Activated effector memory CD4-positive, alpha-beta T cell treated with Interleukin-2 at 50 U/mL for 16 hours (primary cell): Measurements from ENCODE around the gene RESF1.
"Not testable (repeated sequence)": the region's sequence is repeated elsewhere in the genome, so short reads cannot be mapped to it uniquely, and the experiment has no call there.

Experiments used
- DNase-seq: peaks from one replicate; pipeline ENCODE4 v3.0.0-alpha.2; 2020

RESF1 gene

DNA sequence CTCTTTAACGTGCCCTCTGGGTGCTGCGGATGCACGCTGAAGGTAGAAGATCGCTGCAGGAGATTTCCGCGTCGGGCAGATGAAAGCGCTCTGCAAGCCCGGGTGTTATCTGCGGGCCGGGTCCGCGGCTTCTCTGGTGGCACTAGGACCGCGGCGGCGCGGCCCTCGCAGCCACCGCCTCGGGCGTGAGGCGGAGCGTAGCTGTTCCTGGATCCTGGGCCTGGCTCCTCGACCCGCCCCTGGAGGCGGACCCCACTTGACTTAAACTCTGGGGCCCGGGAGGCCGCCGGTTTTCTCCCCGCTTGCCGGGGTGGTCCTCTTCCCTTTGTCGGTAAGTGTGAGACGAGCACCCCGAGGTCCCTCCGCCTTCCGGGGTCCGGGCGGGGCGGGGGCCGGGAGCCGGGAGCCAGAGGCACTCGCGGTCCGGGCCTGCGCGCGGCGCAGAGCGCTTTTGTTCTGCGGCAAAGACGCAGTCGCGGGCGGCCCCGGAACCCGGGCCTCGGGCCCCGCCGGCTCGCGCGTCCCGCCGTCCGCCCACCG is at the start of gene RESF1:
Gene RESF1, plus strand, starts transcription at position 255 of the 540 bp plus-strand sequence. CDS start 21,541 bp downstream, outside the sequence.
- DNase-seq, result peak; percentile 84

DNA sequence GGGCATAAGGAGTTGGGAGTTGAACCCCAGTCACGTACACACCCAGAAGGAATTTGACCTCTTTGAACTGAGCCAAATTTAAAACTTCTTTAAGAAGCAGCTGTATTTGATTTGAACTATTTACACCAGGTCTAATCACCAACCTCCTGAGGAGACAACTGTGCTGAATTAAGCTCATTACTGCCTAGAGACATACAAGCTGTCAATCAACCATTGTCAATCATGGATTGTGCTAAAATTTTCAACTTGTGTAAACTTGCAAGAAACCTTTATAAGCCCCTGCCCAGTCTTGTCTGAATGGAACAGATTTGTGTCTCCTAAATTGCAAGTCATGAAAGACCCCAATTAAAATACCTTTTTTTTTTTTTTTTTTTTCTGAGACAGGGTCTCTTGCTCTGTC is 44.3 kb upstream of the RESF1 start:
- DNase-seq, result no peak

- DNase-seq, result no peak
Measured at GRCh38 chr12:31915446-31915845, 43.8 kb upstream of the RESF1 start.

- no peak for DNase-seq
Measured at GRCh38 chr12:31922341-31923062, 36.7 kb upstream of the RESF1 start.

GRCh38 chr12:31923063-31923412 is 36.2 kb upstream of the RESF1 start:
- DNase-seq, result no peak

GRCh38 chr12:31928246-31929026 is 30.8 kb upstream of the RESF1 start:
- peak; percentile 30 for DNase-seq

DNA sequence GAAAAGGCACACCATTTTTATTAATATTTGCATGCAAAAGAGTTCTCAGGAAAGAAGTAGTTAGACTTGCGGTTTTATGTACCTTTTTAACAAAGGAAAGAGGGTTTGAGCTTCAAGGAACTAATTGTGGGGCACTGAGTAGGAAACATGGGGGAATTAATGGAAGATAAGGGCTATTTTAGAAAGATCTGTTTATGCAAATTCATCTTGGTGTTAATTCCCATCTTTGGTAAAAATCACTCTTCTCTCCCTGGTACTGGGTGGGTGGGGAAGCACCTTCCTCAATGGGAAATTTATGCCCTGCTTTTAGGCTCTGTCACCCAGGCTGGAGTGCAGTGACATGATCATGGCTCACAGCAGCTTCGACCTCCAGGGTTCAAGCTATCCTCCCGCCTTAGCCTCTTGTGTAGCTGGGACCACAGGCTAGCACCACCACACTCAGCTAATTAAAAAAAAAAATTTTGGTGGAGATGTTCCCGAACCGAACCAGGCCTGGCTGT is 30.1 kb upstream of the RESF1 start:
- DNase-seq, result no peak

DNA sequence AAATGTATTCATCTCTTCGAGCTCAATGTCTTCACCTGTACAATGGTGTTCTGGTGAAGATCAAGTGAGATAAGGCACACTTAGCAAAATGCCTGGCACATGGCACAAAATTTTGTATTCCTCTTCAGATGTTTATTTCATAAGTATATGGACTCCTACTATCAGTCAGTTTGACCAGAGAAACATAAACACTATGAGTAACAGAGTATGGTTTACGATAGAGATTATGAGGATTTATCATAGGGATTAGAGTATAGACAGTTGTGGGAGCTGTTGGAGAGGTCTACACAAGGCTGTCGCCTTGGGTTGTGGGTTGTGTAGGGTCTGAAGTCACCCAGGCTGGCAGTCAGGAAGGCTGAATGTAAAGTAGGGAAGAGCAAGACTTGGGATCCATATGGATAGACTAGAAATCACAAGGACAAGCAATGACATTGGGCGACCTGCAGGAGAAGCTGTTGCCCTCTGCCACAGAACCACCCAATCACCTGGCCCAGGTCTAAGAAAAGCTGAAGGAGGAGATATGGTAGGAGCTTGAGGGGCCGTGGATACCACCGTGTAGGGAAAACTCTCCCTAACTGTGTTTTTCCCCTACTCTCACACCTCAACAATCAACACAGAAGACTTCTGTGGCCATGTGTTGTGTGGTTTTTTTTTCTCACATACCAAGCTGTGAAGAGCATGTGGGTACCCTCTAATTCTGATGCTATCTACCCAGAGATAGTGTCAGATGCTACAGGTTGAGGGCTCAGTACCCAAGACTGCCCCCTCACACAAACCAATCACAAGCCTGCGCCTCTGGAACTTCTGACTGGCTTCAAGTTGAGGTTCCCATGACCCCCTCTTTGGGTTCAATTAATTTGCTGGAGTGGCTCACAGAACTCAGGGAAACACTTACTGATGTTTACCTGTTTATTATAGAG is 27.2 kb upstream of the RESF1 start:
- no peak for DNase-seq

DNA sequence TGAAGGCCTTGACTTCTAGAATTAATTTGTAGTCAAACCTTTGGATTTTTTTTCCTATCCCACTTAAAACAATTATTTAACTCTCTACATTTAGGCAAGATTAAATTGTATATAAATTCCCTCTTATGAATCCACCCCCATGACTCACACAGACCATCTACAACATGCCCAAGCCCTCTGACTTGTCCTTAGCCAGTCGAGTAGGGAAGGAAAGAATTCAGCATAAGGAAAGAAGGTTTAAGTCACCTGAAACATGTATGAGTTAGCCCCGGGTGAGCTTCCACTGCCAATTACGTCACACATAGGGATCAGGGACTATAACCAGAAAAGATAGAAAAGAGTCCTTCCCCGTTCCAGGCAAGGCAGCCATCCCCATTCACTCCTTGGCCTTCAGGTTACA is 14.9 kb upstream of the RESF1 start:
- no peak for DNase-seq

- DNase-seq, result no peak
Measured at GRCh38 chr12:31947971-31948370, 11.2 kb upstream of the RESF1 start.

DNA sequence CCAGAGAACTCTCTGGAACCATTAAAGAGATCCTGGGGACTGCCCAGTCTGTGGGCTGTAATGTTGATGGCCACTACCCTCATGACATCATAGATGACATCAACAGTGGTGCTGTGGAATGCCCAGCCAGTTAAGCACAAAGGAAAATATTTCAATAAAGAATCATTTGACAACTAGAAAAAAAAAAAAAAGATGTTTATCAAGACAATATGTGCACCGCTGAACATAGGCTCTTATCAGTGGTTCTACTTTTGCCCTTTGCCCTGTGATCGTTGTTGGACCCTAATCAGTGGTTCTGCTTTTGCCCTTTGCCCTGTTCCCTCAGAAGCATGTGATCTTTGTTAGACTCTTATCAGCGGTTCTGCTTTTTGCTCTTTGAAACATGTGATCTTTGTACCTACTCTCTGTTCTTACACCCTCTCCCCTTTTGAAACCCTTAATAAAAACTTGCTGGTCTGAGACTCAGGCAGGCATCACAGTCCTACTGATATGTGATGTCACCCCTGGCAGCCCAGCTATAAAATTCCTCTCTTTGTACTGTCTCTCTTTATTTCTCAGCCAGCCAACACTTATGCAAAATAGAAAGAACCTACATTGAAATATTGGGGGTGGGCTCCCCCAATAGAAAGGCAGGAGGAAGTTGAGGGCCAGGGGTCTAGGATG is 10.4 kb upstream of the RESF1 start:
- DNase-seq, result not testable (repeated sequence)

GRCh38 chr12:31950088-31950487 is 9.1 kb upstream of the RESF1 start:
- no peak for DNase-seq

GRCh38 chr12:31950492-31950891 is 8.7 kb upstream of the RESF1 start:
- DNase-seq, result no peak

DNA sequence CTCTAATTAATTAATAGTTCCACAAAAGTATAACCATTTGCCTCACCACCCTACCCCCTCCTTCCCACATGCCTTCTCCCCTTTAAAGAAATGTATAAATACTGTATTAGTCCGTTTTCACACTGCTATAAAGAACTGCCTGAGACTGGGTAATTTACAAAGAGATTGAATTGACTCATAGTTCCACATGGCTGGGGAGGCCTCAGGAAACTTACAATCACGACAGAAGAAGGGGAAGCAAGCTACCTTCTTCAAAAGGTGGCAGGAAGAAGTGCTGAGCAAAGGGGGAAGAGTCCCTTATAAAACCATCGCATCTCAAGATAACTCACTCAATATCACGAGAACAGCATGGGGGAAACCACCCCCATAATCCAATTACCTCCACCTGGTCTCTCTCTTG is 8.2 kb upstream of the RESF1 start:
- no peak for DNase-seq

GRCh38 chr12:31951939-31952338 is 7.3 kb upstream of the RESF1 start:
- no peak for DNase-seq

GRCh38 chr12:31952418-31952817 is 6.8 kb upstream of the RESF1 start:
- DNase-seq, result no peak

DNA sequence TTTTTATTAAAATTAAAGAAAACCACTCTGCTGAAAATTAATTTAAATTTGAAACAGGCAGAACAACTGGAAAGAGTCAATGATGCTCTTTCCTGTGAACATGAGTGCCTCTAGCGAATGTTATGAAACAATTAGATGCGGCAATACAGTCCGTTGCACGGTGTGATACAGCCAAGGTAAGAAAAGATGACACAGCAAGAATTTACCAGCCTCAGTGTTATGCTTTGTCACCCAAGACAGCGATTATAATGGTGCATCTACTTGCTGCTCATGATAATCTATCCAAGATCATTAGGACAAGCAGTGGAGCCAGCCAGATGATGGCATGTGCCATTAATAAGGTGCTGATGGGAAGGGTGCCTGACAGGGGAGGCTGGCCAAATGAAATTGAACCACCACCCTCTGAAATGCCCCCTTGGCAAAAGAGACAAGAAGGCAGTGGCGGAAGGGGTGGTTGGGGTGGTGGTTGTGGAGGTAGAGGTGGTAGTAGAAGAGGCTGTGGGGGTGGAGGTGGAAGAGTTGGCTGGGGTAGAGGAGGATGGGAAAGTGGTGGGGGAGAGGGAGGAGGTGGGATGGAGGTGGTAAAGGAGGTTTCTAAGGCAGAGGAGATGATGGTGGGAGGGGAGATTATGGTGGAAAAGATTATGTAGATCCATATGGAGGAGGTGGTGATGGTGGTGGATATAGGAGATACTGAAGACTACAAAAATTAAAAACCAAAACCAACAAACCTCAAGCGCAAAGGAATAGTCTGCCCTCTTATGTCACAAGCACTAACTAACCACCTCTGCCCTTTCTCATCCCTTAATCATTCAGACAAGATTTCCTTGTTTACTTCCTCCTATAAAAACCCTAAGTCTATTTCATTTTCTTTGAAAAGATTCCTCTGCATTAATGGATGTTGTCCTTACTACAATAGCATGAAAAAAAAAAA is 4.0 kb upstream of the RESF1 start:
- DNase-seq, result no peak

- DNase-seq, result no peak
Measured at GRCh38 chr12:31958569-31959160, 550 bp upstream of the RESF1 start.

DNA sequence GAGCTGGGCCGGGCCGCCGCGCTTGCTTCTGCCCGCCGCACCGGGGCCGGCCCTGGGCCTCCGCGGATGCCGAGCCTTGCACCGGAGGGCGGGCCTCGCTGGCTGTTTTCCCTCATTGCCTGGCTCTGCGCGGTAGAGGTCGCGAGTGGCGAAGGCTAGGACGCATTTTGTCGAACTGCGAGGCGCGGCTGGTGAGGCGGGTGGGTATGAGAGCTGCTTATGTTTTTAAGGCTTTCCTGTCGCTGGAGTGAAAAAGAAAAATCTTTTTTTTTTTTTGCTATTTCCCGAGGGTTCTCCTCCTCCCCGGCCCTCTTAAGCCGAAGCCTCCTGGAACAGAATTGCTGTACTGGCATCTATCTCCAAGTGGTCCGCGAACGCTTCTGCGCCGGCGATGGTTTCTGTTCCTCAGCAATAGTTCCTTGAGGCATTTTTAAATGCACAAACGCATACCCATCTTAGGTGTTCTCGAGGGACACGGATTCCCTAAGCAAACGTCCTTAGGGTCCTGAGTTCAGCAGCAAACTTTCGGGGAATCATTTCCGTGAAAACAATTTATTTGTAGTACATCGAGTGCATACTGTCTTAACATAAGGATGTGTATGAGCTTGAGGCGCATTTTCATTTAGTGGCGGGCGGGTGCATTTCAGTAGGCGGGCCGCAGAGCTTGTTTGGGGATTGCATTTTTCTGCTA is 631 bp downstream of the RESF1 start:
- DNase-seq, result peak; percentile 66

- DNase-seq, result no peak
Measured at GRCh38 chr12:31961137-31961536, 1.9 kb downstream of the RESF1 start.
